Cardiac fibroblast (primary cell): ENCODE results near the gene NDST1.

ENCODE experiments used
- DNase-seq, 2 donors: peaks; one replicate each; pipeline versions ENCODE4 v3.0.0 to v3.0.0-alpha.2; 2010; ENCODE audit warnings: low read depth in 2 of 2
- H3K4me3 ChIP-seq, 2 donors: replicated peaks in 1 of 2; 1 replicate in 1 of 2; 2 replicates in 1 of 2; pipeline ENCODE4 v1.5.1; 2011; ENCODE audit warnings: low read depth in 2 of 2, low read length in 2 of 2, mild to moderate bottlenecking in 2 of 2, moderate library complexity in 1 of 2
- CTCF ChIP-seq: IDR thresholded peaks from one replicate; pipeline ENCODE4 v1.5.1; 2011; ENCODE audit warnings: low read depth, mild to moderate bottlenecking, low read length, inconsistent platforms

Gene NDST1

DNA sequence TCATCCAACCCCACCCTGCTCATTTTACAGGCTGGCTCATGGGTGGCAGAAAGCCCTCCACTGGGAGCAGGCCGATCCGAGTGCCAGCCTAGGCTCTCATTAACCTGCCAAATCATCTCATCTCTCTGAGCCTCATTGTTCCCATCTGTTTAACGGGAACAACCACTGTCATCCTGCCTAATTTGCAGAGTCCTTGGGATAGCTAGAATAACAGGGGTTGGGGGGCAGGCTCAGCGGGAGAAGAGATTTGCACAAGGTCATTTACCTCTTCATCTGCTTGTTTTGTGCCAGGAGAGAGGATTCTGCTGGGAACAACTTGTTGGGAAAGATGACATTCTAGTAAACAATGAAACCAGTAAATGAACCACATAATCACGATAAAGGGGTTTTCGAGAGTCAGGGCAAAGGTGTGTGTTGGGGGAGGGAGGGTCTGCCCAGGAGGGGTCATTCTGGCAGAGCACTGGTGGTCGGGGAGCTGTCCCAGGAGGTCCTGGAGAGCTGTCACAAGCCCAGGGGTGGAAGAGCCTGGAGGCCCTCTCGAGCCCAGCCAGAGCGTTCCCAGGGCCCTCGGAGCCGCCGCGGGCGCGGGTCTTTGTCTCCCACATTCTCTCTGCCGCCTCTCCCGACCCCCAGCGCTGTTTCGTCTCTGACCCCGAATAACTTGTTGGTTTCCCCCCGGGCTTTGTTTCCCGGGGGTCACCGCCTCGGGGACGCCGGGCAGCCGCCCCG lies 22.8 kb upstream of the NDST1 start:
- no peak for TF ChIP-seq CTCF
- DNase-seq = no peak
- H3K4me3 ChIP-seq = peak overlapping the region; percentile 89 to 97

GRCh38 chr5:150485693-150486401 lies 22.1 kb upstream of the NDST1 start:
- peak in 1 of 2 donors; percentile 66 for DNase-seq
- no peak for TF ChIP-seq CTCF
- peak overlapping the region; percentile 89 to 97 for H3K4me3 ChIP-seq

DNA sequence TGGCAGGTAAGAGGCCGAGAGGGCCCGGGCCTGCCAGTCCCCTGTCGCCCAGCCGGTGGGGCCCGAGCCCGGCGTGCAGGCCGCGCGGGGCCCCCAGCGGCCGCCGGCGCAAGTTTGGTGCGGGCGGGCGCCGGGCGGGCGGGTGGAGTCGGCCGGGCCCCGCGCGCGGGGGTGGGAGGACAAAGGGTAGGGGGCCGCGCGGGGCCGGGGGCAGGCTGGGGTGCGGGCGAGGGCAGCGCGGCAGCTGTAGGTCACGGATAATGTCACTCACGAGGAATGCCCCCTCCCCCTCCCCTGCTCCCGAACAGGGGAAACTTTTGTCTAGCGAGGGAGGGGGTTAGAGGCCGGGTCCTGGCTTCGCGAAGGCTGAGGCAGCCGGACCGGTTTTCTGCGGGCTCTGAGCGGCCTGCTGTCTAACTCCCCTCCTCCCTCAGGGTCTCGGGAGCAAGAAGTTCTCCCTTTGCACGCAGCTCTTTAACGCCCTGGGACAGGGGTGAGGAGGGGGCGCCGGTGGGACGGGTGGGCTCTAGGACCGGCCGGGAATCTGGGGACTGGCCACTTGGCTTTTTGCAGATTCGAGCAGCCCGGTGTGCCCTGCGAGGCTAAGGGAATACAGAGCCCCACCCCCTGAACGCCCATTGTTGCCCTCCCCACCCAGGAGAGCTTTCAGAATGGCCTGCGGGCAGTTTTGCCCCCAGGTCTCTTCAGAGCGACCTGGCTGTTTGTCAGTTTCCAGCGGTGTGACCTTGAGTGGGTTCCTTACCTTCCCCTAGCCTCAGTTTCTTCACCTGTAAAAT lies 21.3 kb upstream of the NDST1 start:
- TF ChIP-seq CTCF = no peak
- DNase-seq = peak; percentile 53 to 57
- peak overlapping the region; percentile 77 to 97 for H3K4me3 ChIP-seq

DNA sequence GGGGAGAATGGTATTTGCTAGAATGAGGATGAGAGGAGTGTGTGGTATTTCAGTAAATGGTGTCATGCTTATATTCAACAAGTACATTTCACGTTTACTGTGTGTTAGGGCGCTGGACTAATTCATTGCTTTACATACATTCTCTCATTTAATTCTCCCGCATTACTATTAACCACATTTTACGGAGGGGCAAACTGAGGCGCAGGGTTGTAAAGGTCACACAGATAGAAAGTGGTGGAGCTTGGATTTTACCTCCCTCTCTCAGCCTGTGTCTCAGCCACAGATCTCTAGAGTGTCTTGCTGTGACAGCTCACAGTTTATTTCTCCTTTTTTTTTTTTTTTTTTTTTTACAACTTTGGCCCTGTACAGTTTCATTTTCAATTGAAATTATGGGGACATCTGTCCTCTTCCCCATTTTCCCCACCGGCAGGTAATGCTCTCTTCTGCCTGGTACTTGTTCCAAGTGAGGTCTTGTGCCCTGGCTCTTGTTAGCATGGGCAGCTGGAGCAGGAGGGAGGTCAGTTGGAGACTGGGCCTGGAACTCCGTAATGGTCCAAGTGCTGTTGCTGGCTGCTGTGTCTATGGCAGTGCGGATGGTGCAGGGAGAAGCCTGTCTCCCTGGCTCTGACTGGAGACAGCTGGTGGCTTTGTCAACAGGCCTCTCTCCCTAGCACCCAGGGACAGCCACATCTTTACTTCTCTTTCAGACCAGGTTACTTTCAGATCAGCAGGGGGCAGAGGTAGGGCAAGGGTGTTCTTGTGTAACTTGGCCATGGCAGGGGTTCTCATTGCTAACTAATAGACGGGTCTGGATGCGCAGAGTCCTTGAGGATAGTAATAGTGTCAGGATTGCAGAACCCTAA lies 20.5 kb upstream of the NDST1 start:
- peak; percentile 30 for TF ChIP-seq CTCF
- peak overlapping the region; percentile 77 to 97 for H3K4me3 ChIP-seq
- peak; percentile 51 to 59 for DNase-seq

GRCh38 chr5:150488519-150489359 lies 19.2 kb upstream of the NDST1 start:
- TF ChIP-seq CTCF = no peak
- peak overlapping the region; percentile 3 to 97 for H3K4me3 ChIP-seq
- peak; percentile 79 to 91 for DNase-seq
